Spinal cord (tissue), 10 donors: ENCODE results near the gene ATP10B. TPM values are rescaled to one million over a fixed set of nuclear protein-coding genes. Genes with fewer than 3 reads are reported as not detected.

Experiments used
- DNase-seq, 6 donors: peaks; one replicate each; pipeline versions ENCODE4 v3.0.0 to v3.0.0-alpha.2; 2013 to 2015; ENCODE audit warnings: low spot score in 6 of 6, low read depth in 4 of 6
- H3K27ac ChIP-seq: one replicate; pipeline ENCODE4 v1.5.1; 2013; ENCODE audit warnings: low read depth, low read length, control low read depth
- H3K27me3 ChIP-seq: one replicate; pipeline ENCODE4 v1.6.1; 2013; ENCODE audit warnings: low read length; ENCODE audit not compliant: control insufficient read depth, insufficient read depth
- H3K36me3 ChIP-seq: one replicate; pipeline ENCODE4 v1.6.1; 2013; ENCODE audit warnings: low read length; ENCODE audit not compliant: control insufficient read depth, insufficient read depth
- H3K4me1 ChIP-seq: one replicate; pipeline ENCODE4 v1.6.1; 2013; ENCODE audit warnings: low read length; ENCODE audit not compliant: control insufficient read depth, insufficient read depth
- H3K4me3 ChIP-seq: one replicate; pipeline ENCODE4 v1.5.1; 2013; ENCODE audit warnings: low read depth, low read length, control low read depth
- H3K9me3 ChIP-seq: one replicate; pipeline ENCODE4 v1.6.1; 2013; ENCODE audit warnings: low read length; ENCODE audit not compliant: control insufficient read depth, insufficient read depth
- WGBS: methylation state at CpG from one replicate; pipeline ENCODE4 v1.1.5; 2013; ENCODE audit warnings: missing lambda C conversion rate; ENCODE audit not compliant: insufficient coverage; 5-methylcytosine and 5-hydroxymethylcytosine counted together
- polyA plus RNA-seq, 2 donors: library from polyadenylated mRNA; unstranded; fragments of 120-200 nt; gene quantifications; one replicate each; pipeline ENCODE4 v1.2.1, GENCODE V29; 2013; ENCODE audit not compliant: insufficient read length in 2 of 2
- total RNA-seq, 2 donors: library from RNA; depleted of rRNA in 1 of 2; stranded (reverse); fragments of 120-200 nt in 1 of 2; fragments of >200 nt in 1 of 2; gene quantifications; one replicate each; pipeline versions ENCODE4 v1.2.3 to v1.2.4, GENCODE V29; 2013 to 2014
- donor health status: healthy.

ATP10B gene
- total and polyA plus RNA-seq, 4 donors = 3.6 to 9.3 (median 3.9) TPM

DNA sequence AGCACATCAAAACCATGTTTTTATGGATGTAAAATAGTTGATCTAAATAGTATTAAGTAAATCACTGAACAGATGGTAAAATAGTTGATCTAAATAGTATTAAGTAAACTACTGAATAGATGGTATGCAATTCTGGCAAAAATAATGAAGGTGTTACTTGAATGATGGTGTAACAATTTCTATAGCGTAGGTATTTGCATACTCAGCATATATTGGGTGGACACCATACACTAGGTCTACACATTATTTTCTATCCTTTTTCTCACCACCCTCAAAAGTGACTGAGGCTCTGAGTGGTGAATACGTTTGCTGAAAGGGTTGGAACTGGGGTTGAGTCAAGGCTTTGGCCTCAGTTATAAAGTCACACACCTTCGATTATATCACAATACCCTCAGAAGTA lies 81.3 kb downstream of the ATP10B start:
- WGBS = no CpG with 5 or more reads among the region's 3 CpGs

DNA sequence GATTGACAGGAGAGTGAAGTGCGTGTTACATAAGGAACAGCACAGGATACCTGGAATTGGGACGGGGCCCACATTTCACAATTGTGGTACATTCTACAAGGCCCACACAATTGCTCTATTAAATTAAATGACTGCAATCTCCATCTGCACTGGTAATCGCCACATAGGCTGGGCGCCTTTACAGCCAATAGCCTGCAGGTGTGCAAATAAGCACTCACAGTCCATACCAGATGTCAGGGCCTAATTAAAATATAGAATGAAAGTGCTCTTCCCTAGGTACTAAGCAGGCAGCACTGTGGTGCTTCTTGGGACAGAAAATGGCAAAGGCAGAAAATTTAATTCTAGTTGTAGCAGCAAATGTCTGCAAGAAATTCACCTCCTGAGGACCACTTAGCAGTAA lies 82.7 kb downstream of the ATP10B start:
- DNase-seq = peak in 1 of 6 donors; percentile 64
- no peaks in the 10 kb centered on the region for H3K27me3 ChIP-seq
- no peaks in the 10 kb centered on the region for H3K9me3 ChIP-seq
- H3K36me3 ChIP-seq = no peaks in the 10 kb centered on the region
- H3K4me3 ChIP-seq = no peak overlapping the region
- no peaks in the 10 kb centered on the region for H3K4me1 ChIP-seq
- H3K27ac ChIP-seq = no peak overlapping the region
- WGBS = 94% methylated on average over 2 of the region's 4 CpGs

More for the DNA sequence above, 81.3 kb downstream of the ATP10B start:
- no peaks in the 10 kb centered on the region for H3K36me3 ChIP-seq
- H3K27ac ChIP-seq = no peak overlapping the region
- H3K27me3 ChIP-seq = no peaks in the 10 kb centered on the region
- H3K4me1 ChIP-seq = peaks cover 7% of the 10 kb centered on the region
- DNase-seq = no peak
- H3K4me3 ChIP-seq = no peak overlapping the region
- H3K9me3 ChIP-seq = no peaks in the 10 kb centered on the region

- WGBS = 100% methylated on average over 1 of the region's 4 CpGs
Observed at GRCh38 chr5:160767062-160767461, 84.9 kb downstream of the ATP10B start.

GRCh38 chr5:160760008-160760407 lies 92.0 kb downstream of the ATP10B start:
- Histone ChIP-seq H3K4me1 (peaks cover 3% of the 10 kb centered on the region), H3K36me3 (no peaks in the 10 kb centered on the region), H3K9me3 (peaks cover 2% of the 10 kb centered on the region), H3K4me3 (no peak overlapping the region), H3K27ac (no peak overlapping the region), H3K27me3 (no peaks in the 10 kb centered on the region)
- DNase-seq = no peak
- WGBS = no CpG with 5 or more reads among the region's 3 CpGs

More at GRCh38 chr5:160767062-160767461, 84.9 kb downstream of the ATP10B start:
- Histone ChIP-seq H3K27me3 (no peaks in the 10 kb centered on the region), H3K9me3 (no peaks in the 10 kb centered on the region), H3K4me3 (no peak overlapping the region), H3K4me1 (no peaks in the 10 kb centered on the region), H3K36me3 (no peaks in the 10 kb centered on the region), H3K27ac (no peak overlapping the region)
- DNase-seq = no peak

DNA sequence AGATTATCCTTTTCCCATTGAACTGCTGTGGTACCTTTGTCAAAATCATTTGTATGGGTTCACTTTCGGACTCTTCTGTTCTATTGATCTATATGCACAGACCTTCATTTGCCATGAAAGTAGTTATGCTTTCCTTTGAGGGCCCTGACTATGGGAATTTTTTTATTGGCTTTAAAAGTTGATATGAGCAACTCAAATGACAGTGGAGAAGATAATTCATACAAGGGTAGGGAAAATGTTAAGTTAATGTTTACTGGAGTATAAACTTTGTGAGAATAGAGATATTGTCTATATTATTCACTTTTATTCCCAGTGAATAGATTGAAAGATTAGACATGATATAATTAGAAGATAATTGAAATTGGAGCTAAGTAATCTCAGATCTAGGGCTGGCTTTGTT lies 94.8 kb downstream of the ATP10B start:
- no peak overlapping the region for H3K4me3 ChIP-seq
- no peak for DNase-seq
- peaks cover 2% of the 10 kb centered on the region for H3K9me3 ChIP-seq
- no peak overlapping the region for H3K27ac ChIP-seq
- H3K36me3 ChIP-seq = no peaks in the 10 kb centered on the region
- peaks cover 3% of the 10 kb centered on the region for H3K4me1 ChIP-seq
- no peaks in the 10 kb centered on the region for H3K27me3 ChIP-seq
- no CpG with 5 or more reads among the region's 1 CpG for WGBS

GRCh38 chr5:160750938-160751657 lies 100.9 kb downstream of the ATP10B start:
- Histone ChIP-seq H3K9me3 (peaks cover 1% of the 10 kb centered on the region), H3K4me1 (peaks cover 13% of the 10 kb centered on the region), H3K4me3 (no peak overlapping the region), H3K27ac (no peak overlapping the region), H3K27me3 (no peaks in the 10 kb centered on the region), H3K36me3 (no peaks in the 10 kb centered on the region)
- peak in 2 of 6 donors; percentile 61 to 90 for DNase-seq
- 44% methylated on average over 3 of the region's 4 CpGs for WGBS

GRCh38 chr5:160749682-160750081 lies 102.3 kb downstream of the ATP10B start:
- H3K27me3 ChIP-seq = no peaks in the 10 kb centered on the region
- WGBS = 100% methylated on average over 4 of the region's 5 CpGs
- H3K4me1 ChIP-seq = peaks cover 13% of the 10 kb centered on the region
- H3K4me3 ChIP-seq = no peak overlapping the region
- DNase-seq = no peak
- no peak overlapping the region for H3K27ac ChIP-seq
- no peaks in the 10 kb centered on the region for H3K36me3 ChIP-seq
- H3K9me3 ChIP-seq = no peaks in the 10 kb centered on the region

DNA sequence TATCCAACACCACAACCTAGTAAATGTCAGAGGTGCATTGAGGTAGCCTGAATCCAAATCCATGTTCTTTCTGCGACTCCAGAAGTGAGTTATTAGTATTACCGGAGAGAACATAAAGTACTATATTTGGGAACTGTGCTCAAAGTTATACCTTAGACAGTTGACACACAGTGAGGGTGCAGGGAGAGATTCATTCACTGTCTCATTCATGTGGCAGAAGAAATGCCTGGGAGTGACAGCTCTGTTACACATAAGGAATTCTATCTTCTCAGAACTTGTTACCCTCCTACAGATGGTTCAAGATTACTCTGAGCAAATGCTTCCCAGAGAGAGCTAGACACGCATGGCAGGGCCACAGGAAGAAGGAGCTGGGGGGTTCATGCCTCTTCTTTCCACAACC lies 103.0 kb downstream of the ATP10B start:
- Histone ChIP-seq H3K27me3 (no peaks in the 10 kb centered on the region), H3K9me3 (no peaks in the 10 kb centered on the region), H3K4me3 (no peak overlapping the region), H3K4me1 (peaks cover 13% of the 10 kb centered on the region), H3K27ac (no peak overlapping the region), H3K36me3 (no peaks in the 10 kb centered on the region)
- 92% methylated on average over 3 of the region's 3 CpGs for WGBS
- DNase-seq = no peak

- Histone ChIP-seq H3K36me3 (no peaks in the 10 kb centered on the region), H3K27ac (no peak overlapping the region), H3K9me3 (no peaks in the 10 kb centered on the region), H3K27me3 (no peaks in the 10 kb centered on the region), H3K4me3 (no peak overlapping the region), H3K4me1 (peaks cover 13% of the 10 kb centered on the region)
- peak in 3 of 6 donors; percentile 32 to 83 (median 63) for DNase-seq
- WGBS = 15% methylated on average over 6 of the region's 10 CpGs
Observed at GRCh38 chr5:160747987-160748386, 104.0 kb downstream of the ATP10B start.

DNA sequence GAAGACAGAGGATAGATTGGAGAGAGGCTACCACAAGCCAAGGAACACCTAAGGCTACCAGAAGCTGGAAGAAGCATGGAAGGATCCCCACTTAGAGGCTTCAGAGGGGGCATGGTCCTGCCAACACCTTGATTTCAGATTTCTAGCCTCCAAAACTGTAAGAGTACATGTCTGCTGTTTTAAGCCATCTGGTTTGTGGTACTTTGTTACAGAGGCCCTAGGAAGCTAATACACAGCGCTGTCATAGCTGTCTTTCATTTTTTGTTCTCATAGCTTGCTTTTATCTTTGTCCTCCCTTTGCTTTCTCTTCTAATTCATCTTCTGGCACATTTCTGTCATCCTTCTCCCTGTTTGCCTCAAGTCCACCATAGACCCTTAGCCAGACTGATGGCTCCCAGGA lies 104.5 kb downstream of the ATP10B start:
- Histone ChIP-seq H3K4me1 (peaks cover 13% of the 10 kb centered on the region), H3K27ac (no peak overlapping the region), H3K27me3 (no peaks in the 10 kb centered on the region), H3K4me3 (no peak overlapping the region), H3K9me3 (no peaks in the 10 kb centered on the region), H3K36me3 (no peaks in the 10 kb centered on the region)
- DNase-seq = no peak
- WGBS = 90% methylated on average over 1 of the region's 1 CpG
